HG03354 (cell line): Measurements from ENCODE around the gene MMEL1.
"Not testable (repeated sequence)": the region's sequence is repeated elsewhere in the genome, so short reads cannot be mapped to it uniquely, and the experiment has no call there.

ENCODE experiments used
- ATAC-seq: cut with Tn5 transposase; IDR thresholded peaks from one replicate; pipeline ENCODE4 v1.9.1; 2021; ENCODE audit warnings: mild to moderate bottlenecking; ENCODE audit not compliant: unreplicated experiment, poor library complexity, severe bottlenecking

Gene MMEL1

GRCh38 chr1:2549367-2550029 lies 83.3 kb downstream of the MMEL1 start:
- not testable (repeated sequence) for ATAC-seq

- peak; percentile 24 for ATAC-seq
Observed at GRCh38 chr1:2548068-2548589, 84.7 kb downstream of the MMEL1 start.

GRCh38 chr1:2547210-2548067 lies 85.4 kb downstream of the MMEL1 start:
- peak; percentile 16 for ATAC-seq

- peak; percentile 43 for ATAC-seq
Observed at GRCh38 chr1:2546515-2547209, 86.2 kb downstream of the MMEL1 start.

- peak; percentile 40 for ATAC-seq
Observed at GRCh38 chr1:2545754-2546514, 86.9 kb downstream of the MMEL1 start.

GRCh38 chr1:2544875-2545640 lies 87.8 kb downstream of the MMEL1 start:
- no peak for ATAC-seq

- ATAC-seq: no peak
Observed at GRCh38 chr1:2544093-2544874, 88.5 kb downstream of the MMEL1 start.

GRCh38 chr1:2543543-2544092 lies 89.2 kb downstream of the MMEL1 start:
- ATAC-seq: no peak

GRCh38 chr1:2542246-2542915 lies 90.4 kb downstream of the MMEL1 start:
- no peak for ATAC-seq

GRCh38 chr1:2541619-2542245 lies 91.1 kb downstream of the MMEL1 start:
- no peak for ATAC-seq

- ATAC-seq: no peak
Observed at GRCh38 chr1:2540816-2541492, 91.9 kb downstream of the MMEL1 start.
